Measurements from ENCODE around the gene STARD3.
A peak's percentile ranks its signal among the peaks of the same experiment; 100 is the strongest.

STARD3 gene

DNA sequence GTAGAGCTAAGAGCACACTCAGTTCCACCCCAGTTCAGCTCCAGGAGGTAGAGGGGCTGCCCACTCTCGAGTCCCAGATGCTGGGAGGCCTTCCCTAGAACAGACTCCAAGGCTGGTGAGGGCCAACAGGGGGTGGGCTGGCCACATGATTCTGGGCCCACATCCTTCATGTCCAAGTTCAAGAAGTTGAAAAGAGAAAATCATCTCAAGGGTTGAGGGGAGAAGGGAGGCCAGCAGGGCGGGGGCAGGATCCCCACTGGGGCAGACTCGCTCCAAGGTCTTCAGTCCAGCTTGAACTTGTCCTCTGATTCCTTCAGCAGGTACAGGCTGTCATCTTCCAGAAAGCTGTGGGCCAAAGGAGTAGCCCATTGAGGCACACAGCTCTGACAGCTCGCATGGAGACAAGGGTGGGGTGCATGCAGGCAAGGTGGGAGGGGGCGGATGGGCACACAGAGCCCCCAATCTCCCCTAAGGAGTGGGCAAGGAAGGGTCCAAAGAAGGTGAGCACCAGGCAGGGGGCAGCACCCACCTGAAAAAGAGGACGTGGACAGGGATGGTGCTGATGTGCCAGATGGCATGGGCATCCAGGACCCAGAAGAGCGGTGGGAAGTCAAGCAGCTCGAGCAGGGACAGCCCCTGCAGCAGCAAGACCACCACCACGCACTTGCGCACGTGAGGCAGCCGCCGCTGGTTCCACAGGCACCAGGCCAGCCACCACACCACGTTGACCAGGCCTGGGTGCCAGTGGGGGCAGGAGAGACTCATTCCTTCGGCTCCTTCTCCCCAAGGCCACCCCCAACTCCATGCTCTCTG, 35.8 kb downstream of the STARD3 start:
- no peak for DNase-seq (ENCODE audit: low spot score)

DNA sequence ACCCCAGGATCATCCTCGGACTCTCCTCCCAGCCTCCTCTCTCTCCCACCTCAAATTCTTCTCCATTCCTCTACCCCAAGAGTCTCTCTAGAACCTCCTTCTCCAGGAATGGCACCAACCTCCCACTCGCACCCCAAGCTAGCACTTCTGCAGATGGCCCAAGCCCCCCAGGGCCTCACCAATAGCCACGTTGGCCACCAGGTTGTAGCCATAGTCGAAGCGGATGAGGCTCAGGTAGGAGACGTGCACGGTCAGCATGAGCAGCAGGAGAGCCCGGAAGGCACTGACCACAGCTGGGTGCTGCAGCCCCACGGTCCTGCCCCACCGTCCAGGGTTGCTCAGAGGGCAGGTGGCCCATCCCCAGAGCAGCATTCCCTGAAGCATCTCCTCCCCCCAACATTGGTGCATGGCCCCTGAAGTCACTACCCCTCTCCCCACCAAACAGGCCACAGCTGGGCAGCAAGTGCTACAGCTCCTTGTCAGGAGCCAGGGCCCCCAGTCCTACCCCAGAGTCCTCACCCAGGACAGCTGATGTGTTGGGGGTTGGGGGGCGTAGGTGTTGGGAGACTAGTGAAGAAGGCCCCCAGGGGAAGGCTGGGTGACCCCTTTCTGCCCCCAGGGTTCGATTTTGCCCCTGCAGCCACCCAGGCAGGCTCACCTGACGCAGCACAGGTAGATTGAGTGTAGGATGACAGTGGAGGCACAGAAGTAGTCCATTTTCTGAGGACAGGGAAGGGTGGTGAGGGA, 36.6 kb downstream of the STARD3 start:
- DNase-seq (ENCODE audit: low spot score): no peak

GRCh38 chr17:39674179-39674578, 37.2 kb downstream of the STARD3 start:
- DNase-seq (ENCODE audit: low spot score): no peak

DNA sequence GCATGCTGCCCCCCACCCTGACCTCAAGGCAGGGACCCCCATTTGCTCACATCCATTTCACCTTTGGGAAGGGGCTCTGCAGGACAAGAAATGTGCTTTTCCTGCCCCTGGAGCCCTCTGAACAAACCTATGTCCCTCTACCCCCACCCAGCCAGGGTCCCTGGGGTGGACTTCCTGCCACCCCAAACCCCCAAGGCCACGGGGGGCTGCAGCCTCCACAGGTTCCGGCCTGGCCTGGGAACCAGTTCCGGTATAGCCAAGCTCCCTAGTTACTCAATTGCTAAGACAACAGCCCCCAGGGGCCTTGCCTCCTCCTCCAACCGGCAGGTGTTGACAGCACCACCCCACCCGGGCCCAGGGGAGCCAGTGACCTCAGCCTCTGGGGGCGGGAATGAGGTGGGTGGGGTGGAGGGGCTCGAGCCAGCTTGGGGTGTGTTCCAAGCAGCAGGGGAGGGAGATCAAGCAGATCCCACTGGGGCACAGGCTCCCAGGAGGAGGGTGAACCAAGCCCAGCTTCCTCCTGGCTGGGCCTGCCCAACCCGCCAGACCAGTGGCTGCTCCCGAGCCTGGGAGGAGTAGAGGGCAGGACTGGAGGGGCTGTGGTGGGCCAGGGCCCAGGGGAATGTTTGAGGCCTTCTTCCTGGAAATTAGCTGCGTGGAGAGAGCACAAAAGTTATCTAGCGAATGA, 37.9 kb downstream of the STARD3 start:
- peak; percentile 31 for DNase-seq (ENCODE audit: low spot score)

DNA sequence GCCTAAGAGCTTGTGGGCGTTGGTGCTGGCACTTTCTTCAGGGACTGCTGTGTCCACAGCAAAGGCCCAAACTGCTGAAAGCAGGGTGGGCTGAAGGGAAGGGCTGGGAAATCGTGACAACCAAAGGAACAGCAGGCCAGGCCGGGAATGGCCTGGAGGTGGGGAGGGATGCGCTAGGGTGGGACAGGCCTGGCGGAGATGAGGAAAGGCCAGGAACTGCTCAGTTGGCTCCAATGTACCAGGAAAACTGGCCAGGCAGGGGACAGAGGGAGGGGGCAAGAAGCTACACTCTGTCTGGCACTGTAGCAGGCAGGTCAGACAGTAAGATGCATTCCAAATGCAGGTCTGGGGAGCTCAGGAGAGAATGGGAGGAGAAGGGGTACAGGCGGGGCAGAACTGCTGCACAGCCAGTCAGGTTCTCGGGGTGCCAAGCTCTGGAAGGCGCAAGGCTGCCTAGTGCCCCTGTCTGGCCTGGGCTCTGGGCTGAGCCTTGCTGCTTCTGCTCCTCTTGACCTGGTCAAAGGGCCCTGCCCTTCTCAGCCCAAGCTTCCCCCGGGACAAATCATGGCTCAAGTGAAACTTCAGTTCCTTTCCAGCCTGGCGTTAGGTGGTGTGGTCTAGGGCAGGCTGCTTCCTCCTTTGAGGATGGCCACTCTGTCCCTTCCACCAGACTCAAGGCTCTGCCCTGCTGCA, 38.6 kb downstream of the STARD3 start:
- DNase-seq (ENCODE audit: low spot score): no peak

GRCh38 chr17:39676198-39676819, 39.4 kb downstream of the STARD3 start:
- DNase-seq (ENCODE audit: low spot score): peak; percentile 76

DNA sequence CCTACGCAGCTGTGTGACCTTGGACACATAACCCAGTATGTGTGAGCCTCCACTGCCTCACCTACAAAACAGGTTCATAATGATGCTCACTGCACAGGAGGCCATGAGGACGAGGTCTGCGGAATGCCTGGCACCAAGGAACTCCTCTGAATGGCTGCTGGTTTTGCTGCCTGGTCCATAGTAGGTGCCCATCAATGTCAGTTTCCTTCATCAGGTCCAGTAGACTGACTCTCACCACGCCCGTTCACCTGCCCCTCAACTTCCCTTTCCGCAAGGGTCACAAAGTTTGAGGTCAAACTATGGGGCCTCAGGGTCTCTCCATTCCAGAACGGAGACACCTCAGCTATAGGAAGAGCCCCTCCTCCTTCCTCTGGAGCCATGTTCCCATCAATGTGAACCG, 40.1 kb downstream of the STARD3 start:
- no peak for DNase-seq (ENCODE audit: low spot score)

GRCh38 chr17:39677542-39678339, 40.8 kb downstream of the STARD3 start:
- DNase-seq (ENCODE audit: low spot score): peak; percentile 42

- DNase-seq (ENCODE audit: low spot score): no peak
Observed at GRCh38 chr17:39678340-39679116, 41.6 kb downstream of the STARD3 start.

DNA sequence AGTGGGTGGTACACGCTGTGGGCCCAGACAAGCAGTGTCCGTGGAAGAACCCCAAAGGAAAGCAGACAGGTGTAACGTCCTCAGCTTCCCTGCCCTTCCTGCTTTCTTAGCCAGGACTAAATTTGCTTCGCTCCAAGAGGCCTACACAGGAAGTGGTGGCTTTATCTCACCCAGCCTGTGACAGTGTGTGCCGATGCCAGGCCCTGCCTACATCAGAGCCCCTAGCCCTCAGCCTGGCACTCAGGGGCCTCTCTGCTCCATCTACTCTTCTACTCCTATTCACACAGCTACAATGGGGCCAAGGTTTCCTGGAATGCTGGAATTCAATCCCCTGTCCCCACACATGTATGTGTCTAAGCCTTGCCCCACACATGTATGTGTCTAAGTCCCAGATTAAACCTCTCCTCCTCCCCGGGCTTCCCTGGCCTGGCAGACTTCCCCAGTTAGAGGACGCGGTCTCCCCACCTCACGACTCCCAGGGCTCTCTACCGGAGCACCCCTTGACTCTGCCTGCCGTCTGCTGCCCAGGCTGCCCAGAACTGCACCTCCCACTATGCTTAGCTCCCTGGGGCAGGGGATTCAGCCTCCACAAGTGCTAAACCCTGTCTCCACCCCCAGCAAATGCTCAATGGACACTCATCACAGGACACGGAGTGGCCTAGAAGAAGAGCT, 42.7 kb downstream of the STARD3 start:
- no peak for DNase-seq (ENCODE audit: low spot score)

DNA sequence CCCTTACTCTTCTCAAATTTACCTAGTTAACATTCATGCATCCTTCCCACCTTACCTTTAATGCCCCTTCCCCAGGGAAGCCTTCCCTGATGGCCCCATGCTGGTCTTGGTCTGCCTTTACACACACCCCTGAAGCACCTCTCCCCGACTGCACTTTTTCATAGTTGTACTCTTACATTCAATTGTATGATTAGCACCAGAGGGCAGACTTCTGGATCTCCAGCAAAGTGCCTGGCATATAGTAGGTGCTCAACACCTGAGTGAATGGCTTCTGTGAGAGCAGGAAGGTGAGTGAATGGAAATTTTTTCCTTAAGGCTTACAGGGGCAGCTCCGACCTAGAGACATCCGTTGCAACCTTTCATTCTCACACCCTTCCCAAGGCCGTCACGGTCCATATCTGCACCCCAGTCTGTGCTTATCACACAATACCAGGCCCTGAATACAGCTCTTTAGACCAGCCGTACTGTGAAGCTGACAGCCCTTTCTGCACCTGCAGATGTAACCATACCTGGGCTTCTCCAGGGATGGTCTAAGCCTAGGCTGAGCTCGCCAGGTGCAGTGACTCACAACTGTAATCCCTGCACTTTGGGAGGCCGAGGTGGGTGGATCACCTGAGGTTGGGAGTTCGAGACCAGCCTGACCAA, 46.5 kb downstream of the STARD3 start:
- DNase-seq (ENCODE audit: low spot score): no peak

DNA sequence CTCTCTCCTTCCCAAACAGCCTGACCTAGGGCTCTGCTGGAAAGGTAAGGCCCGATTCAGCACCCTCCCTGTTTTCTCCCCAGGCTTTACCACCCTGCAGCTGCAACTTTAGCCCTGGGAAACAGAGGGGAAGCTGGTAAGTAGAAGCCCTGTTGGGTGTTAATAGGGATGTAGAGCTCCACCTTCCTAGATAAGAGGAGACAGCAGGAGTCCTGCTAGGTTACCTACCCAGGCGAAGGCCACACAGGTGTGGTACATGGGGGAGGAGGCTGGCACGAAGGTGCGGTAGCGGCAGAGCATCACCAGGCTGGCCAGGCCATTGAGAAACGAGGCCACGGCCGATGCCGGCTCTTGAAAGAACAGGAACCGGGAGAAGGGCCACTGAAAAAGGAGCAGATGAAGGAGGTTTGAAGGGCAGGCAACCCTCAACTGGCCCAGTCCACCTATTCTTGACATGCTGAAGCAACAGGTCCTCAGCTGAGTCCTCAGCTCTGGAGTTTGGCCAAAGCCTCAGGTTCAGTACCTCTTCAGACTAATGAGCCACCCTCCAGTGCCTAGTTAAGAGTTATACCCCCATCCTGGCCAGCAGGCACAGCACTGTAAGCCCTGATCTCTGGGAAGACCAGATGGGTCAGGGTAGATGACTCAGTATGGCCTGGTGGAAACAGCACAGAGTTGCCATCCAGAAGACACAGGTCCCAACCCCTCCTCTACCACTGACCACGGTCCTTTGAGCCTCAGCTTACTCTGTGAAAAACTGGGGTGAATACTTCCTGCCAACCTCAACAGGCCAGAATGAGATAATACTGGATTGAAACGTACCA, 47.6 kb downstream of the STARD3 start:
- no peak for DNase-seq (ENCODE audit: low spot score)

- DNase-seq (ENCODE audit: low spot score): no peak
Observed at GRCh38 chr17:39687101-39687545, 50.2 kb downstream of the STARD3 start.

GRCh38 chr17:39687546-39688474, 50.9 kb downstream of the STARD3 start, which contains the start of gene PGAP3:
Gene PGAP3, minus strand, starts transcription at chr17:39688057. Its CDS starts 43 bp downstream, at chr17:39688014.
- peak; percentile 94 for DNase-seq (ENCODE audit: low spot score)

DNA sequence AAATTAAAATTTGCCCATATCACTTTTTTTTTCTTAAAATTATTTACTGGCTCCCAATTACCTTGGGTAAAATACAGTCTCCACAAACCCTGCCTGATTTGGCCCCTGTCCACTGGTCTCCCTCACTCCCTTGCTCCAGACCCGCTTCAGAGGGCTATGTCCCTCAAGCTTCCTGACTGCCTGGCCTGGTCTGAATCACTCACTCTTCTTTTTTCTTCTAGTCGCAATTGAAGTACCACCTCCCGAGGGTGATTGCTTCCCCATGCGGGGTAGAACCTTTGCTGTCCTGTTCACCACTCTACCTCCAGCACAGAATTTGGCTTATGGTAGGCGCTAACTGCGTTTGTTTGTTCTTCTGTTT, 51.5 kb downstream of the STARD3 start:
- DNase-seq (ENCODE audit: low spot score): peak; percentile 27

GRCh38 chr17:39688945-39689344, 52.0 kb downstream of the STARD3 start:
- no peak for DNase-seq (ENCODE audit: low spot score)

DNA sequence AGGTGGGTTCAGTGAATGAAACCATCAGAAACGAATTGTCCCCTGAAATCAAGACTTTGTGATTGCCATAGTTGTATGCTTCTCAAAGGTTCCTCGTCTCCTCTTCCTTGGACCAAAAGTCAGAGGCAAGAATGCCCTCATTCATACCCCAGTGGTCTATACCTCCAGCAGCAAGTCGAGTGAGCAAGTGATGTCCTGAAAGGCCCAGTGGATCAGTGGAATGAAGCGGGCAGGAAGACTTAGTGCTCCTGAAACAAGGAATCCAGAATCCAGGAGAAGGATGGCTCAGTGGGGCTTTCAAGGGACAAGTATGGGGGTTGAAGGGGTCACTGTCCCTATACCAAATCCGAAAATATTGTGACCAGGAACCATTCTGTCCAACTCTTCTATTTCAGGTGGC, 57.6 kb downstream of the STARD3 start:
- DNase-seq (ENCODE audit: low spot score): no peak

All from kidney tubule cell (primary cell).